IMR-90 (cell line): Measurements from ENCODE around the gene MROH7. TPM values are rescaled to one million over a fixed set of nuclear protein-coding genes. Genes with fewer than 3 reads are reported as not detected.
A peak's percentile ranks its signal among the peaks of the same experiment; 100 is the strongest.

Experiments used
- ATAC-seq: fragments of 200-7000 bp; cut with Tn5 transposase; 2 replicates; pipeline ENCODE4 v1.9.1; 2020; ENCODE audit warnings: low read depth, mild to moderate bottlenecking, moderate library complexity
- BruUV-seq: library from RNA; stranded (reverse); fragments of 400-500 nt; replicated peaks from 2 replicates; lab custom pipeline; 2021; lab: Mats Ljungman, UMichigan
- CTCF ChIA-PET: fragments of 300-600 bp; formaldehyde crosslinking; extraction: SDS; loops from one replicate; lab custom pipeline; 2021; ENCODE audit warnings: antibody characterized with exemption; lab: Yijun Ruan, JAX
- POLR2A ChIA-PET: fragments of 300-600 bp; sonication (Branson Sonifier 250); formaldehyde crosslinking; loops from one replicate; lab custom pipeline; 2022; ENCODE audit warnings: antibody characterized with exemption; ENCODE audit not compliant: unreplicated experiment; lab: Charles Lee
- DNase-seq: peaks from one replicate; pipeline ENCODE4 v3.0.0; 2013
- H2AFZ ChIP-seq: replicated peaks from 2 replicates; pipeline ENCODE3; 2013; ENCODE audit warnings: low read length, mild to moderate bottlenecking; ENCODE audit not compliant: poor library complexity
- H2AK5ac ChIP-seq: 2 replicates; pipeline ENCODE4 v1.6.1; 2013; ENCODE audit warnings: low read depth, low read length, inconsistent platforms
- H2AK9ac ChIP-seq: replicated peaks from 2 replicates; pipeline ENCODE3; 2013; ENCODE audit warnings: mild to moderate bottlenecking, low read depth, low read length, moderate library complexity; ENCODE audit not compliant: poor library complexity
- H2BK120ac ChIP-seq: 2 replicates; pipeline ENCODE4 v1.6.1; 2013; ENCODE audit warnings: low read depth, low read length, inconsistent platforms
- H2BK15ac ChIP-seq: 3 replicates; pipeline ENCODE4 v1.6.1; 2013; ENCODE audit warnings: low read depth, low read length, inconsistent platforms
- H2BK20ac ChIP-seq: 2 replicates; pipeline ENCODE4 v1.6.1; 2013; ENCODE audit warnings: low read depth, mild to moderate bottlenecking, inconsistent platforms, low read length, moderate library complexity
- H2BK5ac ChIP-seq: 2 replicates; pipeline ENCODE4 v1.6.1; 2013; ENCODE audit warnings: mild to moderate bottlenecking, low read depth, low read length, inconsistent platforms; ENCODE audit not compliant: poor library complexity, severe bottlenecking
- H3K14ac ChIP-seq: replicated peaks from 2 replicates; pipeline ENCODE4 v1.6.1; 2013; ENCODE audit warnings: low read depth, low read length, inconsistent platforms
- H3K18ac ChIP-seq: 2 replicates; pipeline ENCODE4 v1.6.1; 2013; ENCODE audit warnings: low read depth, low read length, control low read depth
- H3K23ac ChIP-seq: 2 replicates; pipeline ENCODE4 v1.6.1; 2013; ENCODE audit warnings: low read depth, low read length, inconsistent platforms
- H3K27ac ChIP-seq: 2 replicates; pipeline ENCODE4 v1.5.1; 2013; ENCODE audit warnings: mild to moderate bottlenecking, control low read depth, low read length; ENCODE audit not compliant: insufficient read depth
- H3K27me3 ChIP-seq: 2 replicates; pipeline ENCODE4 v1.6.1; 2013; ENCODE audit warnings: low read length; ENCODE audit not compliant: control insufficient read depth, insufficient read depth
- H3K36me3 ChIP-seq: 2 replicates; pipeline ENCODE4 v1.6.1; 2013; ENCODE audit warnings: low read length, mixed read lengths; ENCODE audit not compliant: control insufficient read depth, insufficient read depth
- H3K4ac ChIP-seq: 2 replicates; pipeline ENCODE4 v1.6.1; 2013; ENCODE audit warnings: low read depth, low read length, inconsistent platforms
- H3K4me1 ChIP-seq: 2 replicates; pipeline ENCODE4 v1.6.1; 2013; ENCODE audit warnings: low read length, mixed read lengths; ENCODE audit not compliant: control insufficient read depth, insufficient read depth
- H3K4me2 ChIP-seq: 2 replicates; pipeline ENCODE4 v1.6.1; 2013; ENCODE audit warnings: low read depth, mild to moderate bottlenecking, control low read depth, low read length, moderate library complexity
- H3K4me3 ChIP-seq: 2 replicates; pipeline ENCODE4 v1.5.1; 2013; ENCODE audit warnings: low read depth, mild to moderate bottlenecking, control low read depth, low read length, moderate library complexity; ENCODE audit not compliant: insufficient read depth
- H3K56ac ChIP-seq: 2 replicates; pipeline ENCODE4 v1.6.1; 2013; ENCODE audit warnings: low read length, inconsistent platforms; ENCODE audit not compliant: insufficient read depth; ENCODE audit errors: extremely low read depth
- H3K79me1 ChIP-seq, 2 experiments: 2 replicates each; pipeline ENCODE4 v1.6.1; 2013; ENCODE audit warnings: low read length in 2 of 2, inconsistent platforms in 1 of 2, low read depth in 1 of 2
- H3K9ac ChIP-seq: 2 replicates; pipeline ENCODE4 v1.6.1; 2013; ENCODE audit warnings: low read depth, low read length, control low read depth
- H3K9me1 ChIP-seq: 2 replicates; pipeline ENCODE4 v1.6.1; 2013; ENCODE audit warnings: low read length, inconsistent platforms; ENCODE audit not compliant: insufficient read depth
- H3K9me3 ChIP-seq: 2 replicates; pipeline ENCODE4 v1.6.1; 2013; ENCODE audit warnings: low read length; ENCODE audit not compliant: control insufficient read depth, insufficient read depth
- H4K20me1 ChIP-seq: 2 replicates; pipeline ENCODE4 v1.6.1; 2013; ENCODE audit warnings: low read length, inconsistent platforms; ENCODE audit not compliant: insufficient read depth
- H4K5ac ChIP-seq: 2 replicates; pipeline ENCODE4 v1.6.1; 2013; ENCODE audit warnings: mild to moderate bottlenecking, low read depth, low read length, control low read depth
- H4K8ac ChIP-seq, 2 experiments: 2 replicates each; pipeline ENCODE4 v1.6.1; 2013; ENCODE audit warnings: low read depth in 2 of 2, low read length in 2 of 2, control low read depth in 1 of 2, inconsistent platforms in 1 of 2
- H4K91ac ChIP-seq: 2 replicates; pipeline ENCODE4 v1.6.1; 2013; ENCODE audit warnings: low read depth, low read length, inconsistent platforms; ENCODE audit not compliant: insufficient read depth
- CEBPB ChIP-seq: IDR thresholded peaks from 2 replicates; pipeline ENCODE4 v1.6.1; 2012; ENCODE audit warnings: low read depth, low read length, improper control_type of control experiment
- CHD1 ChIP-seq: IDR thresholded peaks from 2 replicates; pipeline ENCODE4 v1.6.1; 2012; ENCODE audit warnings: low read depth, low read length, improper control_type of control experiment
- FOS ChIP-seq: fragments of 150-350 bp; IDR thresholded peaks from 2 replicates; pipeline ENCODE4 v1.6.1; 2016; ENCODE audit warnings: low read depth, low read length
- MAFK ChIP-seq: IDR thresholded peaks from 2 replicates; pipeline ENCODE4 v1.6.1; 2012; ENCODE audit warnings: low read depth, low read length, improper control_type of control experiment
- MXI1 ChIP-seq: IDR thresholded peaks from 2 replicates; pipeline ENCODE4 v1.6.1; 2012; ENCODE audit warnings: low read depth, mild to moderate bottlenecking, low read length, moderate library complexity, borderline replicate concordance
- NFE2L2 ChIP-seq: fragments of 150-350 bp; IDR thresholded peaks from 2 replicates; pipeline ENCODE4 v1.6.1; 2016; ENCODE audit warnings: low read depth, mild to moderate bottlenecking, low read length
- POLR2A ChIP-seq: IDR thresholded peaks from 2 replicates; pipeline ENCODE4 v1.6.1; 2012; ENCODE audit warnings: mild to moderate bottlenecking, low read depth, low read length
- RCOR1 ChIP-seq: IDR thresholded peaks from 2 replicates; pipeline ENCODE4 v1.6.1; 2012; ENCODE audit warnings: mild to moderate bottlenecking, low read length, improper control_type of control experiment; ENCODE audit not compliant: insufficient replicate concordance
- RFX5 ChIP-seq: IDR thresholded peaks from 2 replicates; pipeline ENCODE4 v1.8.0; 2012; ENCODE audit warnings: low read depth, mild to moderate bottlenecking, low read length, moderate library complexity
- SMC3 ChIP-seq: fragments of 150-350 bp; IDR thresholded peaks from 2 replicates; pipeline ENCODE4 v1.6.1; 2016; ENCODE audit warnings: low read depth, mild to moderate bottlenecking, antibody characterized with exemption, low read length, moderate library complexity
- dilution Hi-C: fragments of 300-500 bp; cut with HindIII; formaldehyde crosslinking; loops from one replicate; pipeline ENCODE4 v1.14.3; 2018; ENCODE audit warnings: low sequenced_read_pairs; ENCODE audit not compliant: unreplicated experiment
- in situ Hi-C: fragments of 300-500 bp; cut with MboI; formaldehyde crosslinking; loops from 3 replicates; pipeline ENCODE4 v1.14.3; 2019; ENCODE audit warnings: low sequenced_read_pairs, inconsistent platforms, mixed read lengths
- intact Hi-C: fragments of 100-400 bp; cut with micrococcal nuclease; formaldehyde crosslinking; loops from 2 replicates; pipeline ENCODE4 v1.10.0; 2022
- polyA plus RNA-seq, 3 experiments: library from polyadenylated mRNA; depleted of rRNA; stranded (reverse); fragments of >200 nt; gene quantifications; 2 replicates each; pipeline ENCODE4 v1.2.3, GENCODE V29; 2012; ENCODE audit warnings: low replicate concordance in 1 of 3
- total RNA-seq: library from RNA; depleted of rRNA; stranded (reverse); fragments of >200 nt; gene quantifications from 2 replicates; pipeline ENCODE4 v1.2.3, GENCODE V29; 2012
- TF ChIP-seq, protein P1 (sequence below): fragments of 150-350 bp; IDR thresholded peaks from 2 replicates; pipeline ENCODE4 v1.6.1; 2016; ENCODE audit warnings: low read depth, mild to moderate bottlenecking, low read length, moderate library complexity, borderline replicate concordance
- TF ChIP-seq, protein P2 (sequence below): fragments of 150-350 bp; IDR thresholded peaks from 2 replicates; pipeline ENCODE4 v1.6.1; 2017; ENCODE audit warnings: mild to moderate bottlenecking, antibody characterized with exemption, low read length, low read depth
- TF ChIP-seq, protein P3 (sequence below): conservative IDR thresholded peaks from 2 replicates; pipeline ENCODE4 v1.5.1; 2012; ENCODE audit warnings: mild to moderate bottlenecking, low read depth, low read length, improper control_type of control experiment

MROH7 gene
- total and polyA plus RNA-seq, 2 of the 4 experiments (the other 2 are of a cell fraction) = not detected

DNA sequence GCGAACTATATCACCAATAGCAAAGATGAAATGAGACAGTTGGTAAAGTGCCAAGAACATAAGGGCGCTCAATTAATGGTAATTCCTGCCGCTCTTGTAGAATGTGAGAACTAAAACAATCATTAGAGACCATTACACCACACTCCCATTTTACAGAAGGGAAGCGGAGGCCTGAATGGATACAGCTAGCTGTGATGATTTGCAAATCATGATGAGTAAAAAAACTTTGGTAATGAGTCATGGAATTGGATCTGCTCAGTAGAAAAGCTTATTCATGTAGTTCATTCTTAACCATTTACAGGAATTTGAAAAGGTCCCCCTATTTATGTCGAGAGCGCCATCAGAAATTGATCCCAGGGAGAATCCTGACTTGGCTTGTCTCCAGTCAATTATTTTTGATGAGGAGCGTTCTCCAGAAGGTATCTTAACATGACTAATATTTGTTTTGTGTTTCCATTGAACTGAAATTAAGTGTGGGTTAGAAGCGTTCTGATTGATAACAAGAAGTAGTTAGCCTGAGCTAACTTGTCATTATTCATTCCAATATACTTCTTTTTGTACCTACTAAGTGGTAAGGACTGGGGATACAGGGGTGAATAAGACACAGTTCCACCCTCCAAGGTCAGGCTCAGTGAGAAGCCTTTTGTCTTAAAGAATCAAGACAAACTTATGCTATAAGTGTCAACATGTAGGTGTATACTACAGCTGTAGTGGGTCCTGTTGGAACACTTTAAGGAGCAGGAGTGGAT lies 74.9 kb downstream of the MROH7 start (continued):
- TF ChIP-seq NFE2L2 (peak; percentile 65), CHD1 (0 out of 2 replicates have a peak, but pooled peaks have one; percentile 26)

DNA sequence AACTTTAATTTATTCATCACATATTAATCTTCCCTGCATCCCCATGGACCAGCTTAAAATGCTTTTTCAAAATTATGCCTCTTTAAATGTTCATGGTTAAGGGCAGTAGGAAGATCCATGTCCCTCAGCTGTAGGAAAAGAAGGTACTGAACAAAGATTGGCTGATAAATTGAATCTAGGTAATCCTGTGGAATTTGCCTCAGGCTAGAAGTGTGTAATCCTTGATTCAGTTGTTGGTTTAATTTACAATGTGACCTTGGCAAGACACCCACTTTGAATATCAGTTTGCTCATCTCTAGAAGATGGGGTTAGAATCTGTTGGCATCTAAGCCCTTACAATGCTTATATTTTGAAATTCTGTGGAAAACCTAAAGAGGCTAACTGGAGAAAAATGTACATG lies 80.1 kb downstream of the MROH7 start:
- no peak overlapping the region for H3K56ac ChIP-seq
- intact Hi-C loops = no loop called here
- DNase-seq = no peak
- no peak overlapping the region for H4K8ac ChIP-seq
- BruUV-seq = no TSS peak
- H4K20me1 ChIP-seq = no peaks in the 10 kb centered on the region
- H3K4ac ChIP-seq = no peak overlapping the region
- no peak overlapping the region for H2AK5ac ChIP-seq
- no peaks in the 10 kb centered on the region for H3K4me1 ChIP-seq
- no peak overlapping the region for H3K4me3 ChIP-seq
- peaks cover 3% of the 10 kb centered on the region; the same call in 1 of the 2 replicates for H3K9me1 ChIP-seq
- H2BK5ac ChIP-seq = no peak overlapping the region
- no peak overlapping the region for H2AFZ ChIP-seq
- peaks cover 28% of the 10 kb centered on the region for H3K36me3 ChIP-seq
- no peak overlapping the region for H3K14ac ChIP-seq
- no peak for ATAC-seq
- ChIA-PET POLR2A (no interaction called here), CTCF (no interaction called here)
- no peak overlapping the region for H2BK120ac ChIP-seq
- H3K4me2 ChIP-seq = no peak overlapping the region
- no peak overlapping the region for H2BK20ac ChIP-seq
- H3K18ac ChIP-seq = no peak overlapping the region
- H3K79me1 ChIP-seq = peaks cover 3 to 18% of the 10 kb centered on the region in 2 experiments
- no peak overlapping the region for H4K5ac ChIP-seq
- no peaks in the 10 kb centered on the region for H3K27me3 ChIP-seq
- H4K91ac ChIP-seq = no peak overlapping the region
- H2AK9ac ChIP-seq = no peak overlapping the region
- H3K9ac ChIP-seq = no peak overlapping the region
- no peak overlapping the region for H3K27ac ChIP-seq
- H3K9me3 ChIP-seq = peaks cover 6% of the 10 kb centered on the region
- in situ Hi-C loops = no loop called here
- H3K23ac ChIP-seq = no peak overlapping the region
- dilution Hi-C loops = no loop called here
- H2BK15ac ChIP-seq = no peak overlapping the region
- TF ChIP-seq, protein P1, sequence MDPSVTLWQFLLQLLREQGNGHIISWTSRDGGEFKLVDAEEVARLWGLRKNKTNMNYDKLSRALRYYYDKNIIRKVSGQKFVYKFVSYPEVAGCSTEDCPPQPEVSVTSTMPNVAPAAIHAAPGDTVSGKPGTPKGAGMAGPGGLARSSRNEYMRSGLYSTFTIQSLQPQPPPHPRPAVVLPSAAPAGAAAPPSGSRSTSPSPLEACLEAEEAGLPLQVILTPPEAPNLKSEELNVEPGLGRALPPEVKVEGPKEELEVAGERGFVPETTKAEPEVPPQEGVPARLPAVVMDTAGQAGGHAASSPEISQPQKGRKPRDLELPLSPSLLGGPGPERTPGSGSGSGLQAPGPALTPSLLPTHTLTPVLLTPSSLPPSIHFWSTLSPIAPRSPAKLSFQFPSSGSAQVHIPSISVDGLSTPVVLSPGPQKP = no peak
- TF ChIP-seq MAFK = no peak
- TF ChIP-seq RFX5 = no peak
- no peak for TF ChIP-seq SMC3
- TF ChIP-seq RCOR1 = no peak
- TF ChIP-seq CEBPB = no peak
- no peak for TF ChIP-seq NFE2L2
- no peak for TF ChIP-seq MXI1
- no peak for TF ChIP-seq CHD1
- TF ChIP-seq, protein P2, sequence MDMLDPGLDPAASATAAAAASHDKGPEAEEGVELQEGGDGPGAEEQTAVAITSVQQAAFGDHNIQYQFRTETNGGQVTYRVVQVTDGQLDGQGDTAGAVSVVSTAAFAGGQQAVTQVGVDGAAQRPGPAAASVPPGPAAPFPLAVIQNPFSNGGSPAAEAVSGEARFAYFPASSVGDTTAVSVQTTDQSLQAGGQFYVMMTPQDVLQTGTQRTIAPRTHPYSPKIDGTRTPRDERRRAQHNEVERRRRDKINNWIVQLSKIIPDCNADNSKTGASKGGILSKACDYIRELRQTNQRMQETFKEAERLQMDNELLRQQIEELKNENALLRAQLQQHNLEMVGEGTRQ = no peak
- TF ChIP-seq POLR2A = no peak
- TF ChIP-seq FOS = no peak
- TF ChIP-seq, protein P3, sequence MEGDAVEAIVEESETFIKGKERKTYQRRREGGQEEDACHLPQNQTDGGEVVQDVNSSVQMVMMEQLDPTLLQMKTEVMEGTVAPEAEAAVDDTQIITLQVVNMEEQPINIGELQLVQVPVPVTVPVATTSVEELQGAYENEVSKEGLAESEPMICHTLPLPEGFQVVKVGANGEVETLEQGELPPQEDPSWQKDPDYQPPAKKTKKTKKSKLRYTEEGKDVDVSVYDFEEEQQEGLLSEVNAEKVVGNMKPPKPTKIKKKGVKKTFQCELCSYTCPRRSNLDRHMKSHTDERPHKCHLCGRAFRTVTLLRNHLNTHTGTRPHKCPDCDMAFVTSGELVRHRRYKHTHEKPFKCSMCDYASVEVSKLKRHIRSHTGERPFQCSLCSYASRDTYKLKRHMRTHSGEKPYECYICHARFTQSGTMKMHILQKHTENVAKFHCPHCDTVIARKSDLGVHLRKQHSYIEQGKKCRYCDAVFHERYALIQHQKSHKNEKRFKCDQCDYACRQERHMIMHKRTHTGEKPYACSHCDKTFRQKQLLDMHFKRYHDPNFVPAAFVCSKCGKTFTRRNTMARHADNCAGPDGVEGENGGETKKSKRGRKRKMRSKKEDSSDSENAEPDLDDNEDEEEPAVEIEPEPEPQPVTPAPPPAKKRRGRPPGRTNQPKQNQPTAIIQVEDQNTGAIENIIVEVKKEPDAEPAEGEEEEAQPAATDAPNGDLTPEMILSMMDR = no peak
